HG03565 (cell line): Measurements from ENCODE around the gene LHX4.

Experiments used
- ATAC-seq: cut with Tn5 transposase; IDR thresholded peaks from one replicate; pipeline ENCODE4 v1.9.1; 2021; ENCODE audit warnings: mild to moderate bottlenecking, moderate library complexity; ENCODE audit not compliant: unreplicated experiment

The LHX4 gene

GRCh38 chr1:180270530-180271271, 40.6 kb downstream of the LHX4 start:
- ATAC-seq = no peak

- no peak for ATAC-seq
Observed at GRCh38 chr1:180271272-180272255, 41.5 kb downstream of the LHX4 start.

GRCh38 chr1:180272395-180272794, 42.3 kb downstream of the LHX4 start:
- ATAC-seq = no peak

- no peak for ATAC-seq
Observed at GRCh38 chr1:180273066-180273465, 43.0 kb downstream of the LHX4 start.

GRCh38 chr1:180274221-180274620, 44.2 kb downstream of the LHX4 start:
- ATAC-seq = no peak

GRCh38 chr1:180275726-180276125, 45.7 kb downstream of the LHX4 start:
- no peak for ATAC-seq

- ATAC-seq = no peak
Observed at GRCh38 chr1:180277476-180278193, 47.6 kb downstream of the LHX4 start.

- ATAC-seq = no peak
Observed at GRCh38 chr1:180278194-180278515, 48.1 kb downstream of the LHX4 start.

- ATAC-seq = no peak
Observed at GRCh38 chr1:180278596-180279395, 48.7 kb downstream of the LHX4 start.

- no peak for ATAC-seq
Observed at GRCh38 chr1:180279651-180280050, 49.6 kb downstream of the LHX4 start.

GRCh38 chr1:180280617-180281016, 50.6 kb downstream of the LHX4 start:
- no peak for ATAC-seq

- no peak for ATAC-seq
Observed at GRCh38 chr1:180281490-180281889, 51.4 kb downstream of the LHX4 start.

- ATAC-seq = no peak
Observed at GRCh38 chr1:180282401-180283044, 52.5 kb downstream of the LHX4 start.

GRCh38 chr1:180283098-180283497, 53.0 kb downstream of the LHX4 start:
- ATAC-seq = no peak

- ATAC-seq = no peak
Observed at GRCh38 chr1:180286417-180286816, 56.4 kb downstream of the LHX4 start.

- ATAC-seq = no peak
Observed at GRCh38 chr1:180287988-180288705, 58.1 kb downstream of the LHX4 start.

- ATAC-seq = no peak
Observed at GRCh38 chr1:180288940-180289339, 58.9 kb downstream of the LHX4 start.

- no peak for ATAC-seq
Observed at GRCh38 chr1:180290265-180291001, 60.4 kb downstream of the LHX4 start.

GRCh38 chr1:180291004-180291403, 60.9 kb downstream of the LHX4 start:
- no peak for ATAC-seq
